Frontal cortex (tissue), 4 donors: Measurements from ENCODE around the gene SAMHD1. TPM values are rescaled to one million over a fixed set of nuclear protein-coding genes. Genes with fewer than 3 reads are reported as not detected.
A peak's percentile ranks its signal among the peaks of the same experiment; 100 is the strongest.
"Not testable (repeated sequence)": the region's sequence is repeated elsewhere in the genome, so short reads cannot be mapped to it uniquely, and the experiment has no call there.

Source experiments
- DNase-seq, 2 donors: peaks; one replicate each; pipeline ENCODE4 v3.0.0; 2012; ENCODE audit warnings: low spot score in 2 of 2
- FAIRE-seq: peaks from 2 replicates; lab custom pipeline; 2012; peaks lifted over from hg19 to GRCh38; lab: Jason Lieb, UNC
- total RNA-seq: library from RNA; depleted of rRNA; stranded (reverse); fragments of >200 nt; gene quantifications from one replicate; pipeline ENCODE4 v1.2.3, GENCODE V29; 2014
- donor health status: control.
- donor health status: control.
- donor health status: control.

SAMHD1 gene
- total RNA-seq, 1 donor from 2014 or later = 48.5 TPM

DNA sequence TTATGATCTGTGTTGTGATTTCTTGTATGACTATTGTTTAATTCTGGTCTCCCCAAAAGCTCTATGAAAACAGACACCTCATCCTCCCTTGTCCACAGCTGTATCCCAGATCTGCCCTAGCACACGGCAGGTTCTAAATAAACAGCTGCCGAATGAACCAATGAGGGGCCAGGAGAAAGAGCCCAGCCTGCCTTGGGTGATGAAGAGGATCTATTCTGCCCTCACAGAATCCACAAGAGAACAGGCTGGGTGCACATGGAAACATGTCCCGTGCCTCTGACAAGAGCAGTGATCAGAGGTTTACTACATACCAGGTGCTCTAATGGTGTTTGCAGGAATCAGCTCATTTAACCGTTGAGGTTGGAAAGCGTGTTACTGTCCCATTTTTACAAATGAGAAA lies 91.2 kb downstream of the SAMHD1 start:
- FAIRE-seq (no peak), DNase-seq (no peak)

DNA sequence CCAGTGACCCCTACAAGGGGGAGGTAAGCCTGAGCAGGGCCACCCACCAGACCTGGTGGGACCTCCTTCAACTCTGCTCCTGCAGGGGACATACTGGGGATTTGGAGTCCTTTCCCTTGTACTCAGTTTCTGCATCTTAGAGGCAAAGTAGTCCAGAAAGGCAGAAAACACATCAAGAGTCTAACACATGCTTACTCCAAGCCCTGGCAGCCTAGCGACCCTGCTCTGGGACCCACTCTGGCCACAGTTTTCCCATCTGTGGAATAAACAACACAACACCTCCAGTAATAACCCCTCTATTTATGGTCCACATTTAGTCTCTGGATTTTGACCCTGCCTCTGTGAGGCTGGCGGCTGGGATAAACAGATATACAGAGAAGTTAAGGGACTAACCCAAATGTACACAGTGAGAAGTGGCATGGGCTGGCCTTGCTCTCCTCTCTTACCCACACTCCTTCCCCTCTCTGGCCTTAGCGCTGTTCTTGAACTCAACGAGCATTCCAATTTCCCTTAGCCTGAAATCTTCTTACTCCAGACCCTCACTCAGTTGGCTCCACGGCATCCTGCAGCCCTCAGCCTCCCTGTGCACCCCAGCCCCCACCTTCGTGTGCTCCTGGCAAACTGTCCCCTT lies 91.7 kb downstream of the SAMHD1 start:
- DNase-seq (no peak), FAIRE-seq (no peak)

GRCh38 chr20:36859282-36859555 lies 92.3 kb downstream of the SAMHD1 start:
- FAIRE-seq (no peak), DNase-seq (no peak)

- FAIRE-seq = no peak
- DNase-seq = no peak
Measured at GRCh38 chr20:36856691-36857635, 94.5 kb downstream of the SAMHD1 start.

DNA sequence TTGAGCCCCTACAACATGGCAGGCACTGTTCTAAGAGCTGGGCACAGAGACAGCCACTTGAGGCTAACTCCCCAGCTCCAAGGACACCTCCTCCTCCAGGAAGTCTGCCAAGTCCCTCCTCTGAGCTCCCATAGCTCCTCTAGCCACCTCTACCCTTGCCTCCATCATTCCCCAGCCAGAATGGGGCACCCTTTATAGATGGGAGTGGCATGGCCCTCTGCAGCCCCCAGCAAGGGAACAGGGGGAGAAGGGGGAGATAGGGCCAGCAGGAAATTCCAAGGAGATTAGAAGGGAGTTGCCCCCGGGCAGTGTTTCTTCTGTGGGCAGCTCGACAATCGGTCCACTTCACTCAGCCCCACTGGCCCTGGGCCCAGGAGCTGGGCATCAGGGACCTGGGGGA lies 95.3 kb downstream of the SAMHD1 start:
- no peak for FAIRE-seq
- no peak for DNase-seq

GRCh38 chr20:36855241-36855657 lies 96.3 kb downstream of the SAMHD1 start:
- FAIRE-seq = no peak
- no peak for DNase-seq

- DNase-seq (no peak), FAIRE-seq (no peak)
Measured at GRCh38 chr20:36854348-36855240, 96.9 kb downstream of the SAMHD1 start.

DNA sequence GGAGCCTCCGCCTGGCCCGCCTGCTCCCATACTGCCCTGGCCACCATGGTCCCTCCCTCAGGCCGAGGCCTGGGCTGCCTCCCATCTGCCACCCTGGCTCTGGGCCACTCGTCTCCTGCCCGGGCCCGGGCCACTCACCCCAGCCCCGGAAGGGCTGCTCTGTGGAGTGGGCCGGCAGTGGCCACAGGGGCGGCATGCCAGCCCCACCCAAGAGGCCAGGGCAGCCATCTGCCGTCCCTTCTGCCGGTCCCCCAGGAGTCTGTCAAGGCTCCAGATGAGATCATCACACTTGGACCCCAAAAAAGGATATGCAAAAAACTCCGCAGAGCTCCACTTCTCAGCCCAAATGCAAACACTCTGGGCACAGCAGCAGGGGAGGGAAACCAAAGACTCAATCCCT lies 99.3 kb downstream of the SAMHD1 start:
- FAIRE-seq = no peak
- DNase-seq = no peak

DNA sequence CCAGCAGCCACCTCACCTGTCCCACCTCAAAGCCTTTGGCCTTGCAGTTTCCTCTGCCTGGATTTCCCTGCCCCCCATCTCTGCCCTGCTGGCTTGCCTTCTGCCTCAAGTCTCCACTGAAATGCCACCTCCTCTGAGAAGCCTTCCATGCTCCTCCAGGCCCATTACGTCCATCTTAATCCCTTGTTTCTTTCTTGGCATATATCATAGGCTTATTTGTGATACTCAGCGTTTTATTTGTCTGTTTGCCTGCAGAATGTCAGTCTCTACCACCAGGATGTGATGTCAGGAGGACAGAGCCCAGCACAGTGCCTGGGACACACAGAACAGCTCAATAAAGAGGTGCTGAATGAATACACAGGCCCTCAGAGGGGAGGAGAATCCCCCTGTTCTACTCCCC lies 100.0 kb downstream of the SAMHD1 start:
- DNase-seq (no peak), FAIRE-seq (no peak)

DNA sequence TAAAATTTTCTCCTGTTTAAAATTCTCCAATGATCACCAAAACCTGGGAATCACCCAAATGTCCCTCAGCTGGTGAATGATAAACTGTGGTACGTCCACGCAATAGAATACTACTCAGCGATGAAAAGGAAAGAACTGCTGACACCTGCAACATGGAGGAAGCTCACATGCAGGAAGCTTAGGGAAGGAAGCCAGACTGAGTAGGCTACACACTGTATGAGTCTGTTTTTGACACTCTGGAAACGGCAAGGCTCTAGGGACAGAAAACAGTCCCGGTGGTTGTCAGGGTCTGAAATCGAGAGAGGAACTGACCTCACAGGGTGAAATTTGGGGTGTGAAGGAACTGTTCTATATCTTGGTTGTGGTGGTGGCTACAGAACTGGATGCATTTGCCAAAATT lies 100.7 kb downstream of the SAMHD1 start:
- no peak for DNase-seq
- no peak for FAIRE-seq

GRCh38 chr20:36849333-36850065 lies 102.0 kb downstream of the SAMHD1 start:
- DNase-seq = no peak
- no peak for FAIRE-seq

DNA sequence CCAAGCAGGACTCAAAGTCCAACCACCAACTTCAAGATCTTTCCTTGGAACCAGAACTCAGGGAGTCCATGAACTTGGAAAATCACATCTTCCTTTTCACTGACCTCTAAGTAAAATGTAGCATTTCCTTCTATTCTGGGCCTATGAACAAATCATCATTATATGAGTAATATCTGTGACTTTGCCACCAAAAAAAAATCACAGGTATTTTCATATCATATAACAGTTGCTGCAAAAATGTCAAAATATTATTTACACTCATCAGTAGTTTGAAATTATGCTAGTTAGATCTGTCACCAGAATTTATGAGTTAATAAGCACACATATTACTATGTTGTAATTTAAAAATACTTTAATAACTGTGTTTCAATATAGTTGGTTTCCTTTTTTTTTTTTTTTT lies 102.8 kb downstream of the SAMHD1 start:
- FAIRE-seq = peak; percentile 15
- DNase-seq = no peak

DNA sequence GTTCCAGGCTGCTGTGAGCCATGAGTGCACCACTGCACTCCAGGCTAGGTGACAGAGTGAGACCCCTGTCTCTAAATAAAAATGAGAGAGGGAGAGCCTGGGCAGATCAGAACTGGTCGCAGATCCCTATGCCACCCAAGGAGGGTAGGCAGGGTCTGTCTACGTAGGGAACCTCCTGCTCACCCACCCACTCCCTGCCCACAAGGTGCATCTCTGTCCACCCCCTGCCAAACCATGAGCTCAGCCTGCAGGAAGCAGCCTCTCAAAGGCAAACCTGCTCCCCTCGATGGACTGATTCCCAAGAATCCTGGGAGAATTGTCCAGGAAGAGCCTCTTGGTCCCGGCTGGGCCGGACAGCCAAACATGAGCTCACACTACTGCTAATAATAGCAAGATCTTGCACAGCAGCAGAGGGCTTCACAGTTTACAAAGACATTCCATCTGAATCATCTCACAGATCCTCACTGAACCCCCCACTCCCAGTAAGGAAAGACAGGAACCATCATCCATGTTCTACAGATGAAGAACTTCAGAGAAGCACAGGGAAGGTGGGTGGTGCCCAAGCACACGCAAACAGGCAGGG lies 103.3 kb downstream of the SAMHD1 start:
- FAIRE-seq (no peak), DNase-seq (no peak)

GRCh38 chr20:36847710-36848040 lies 103.8 kb downstream of the SAMHD1 start:
- DNase-seq (no peak), FAIRE-seq (no peak)

GRCh38 chr20:36847009-36847709 lies 104.3 kb downstream of the SAMHD1 start:
- DNase-seq = peak; percentile 63 to 66

GRCh38 chr20:36845288-36845971 lies 106.1 kb downstream of the SAMHD1 start:
- FAIRE-seq (no peak), DNase-seq (no peak)

More at GRCh38 chr20:36847009-36847709, 104.3 kb downstream of the SAMHD1 start:
- no peak for FAIRE-seq

DNA sequence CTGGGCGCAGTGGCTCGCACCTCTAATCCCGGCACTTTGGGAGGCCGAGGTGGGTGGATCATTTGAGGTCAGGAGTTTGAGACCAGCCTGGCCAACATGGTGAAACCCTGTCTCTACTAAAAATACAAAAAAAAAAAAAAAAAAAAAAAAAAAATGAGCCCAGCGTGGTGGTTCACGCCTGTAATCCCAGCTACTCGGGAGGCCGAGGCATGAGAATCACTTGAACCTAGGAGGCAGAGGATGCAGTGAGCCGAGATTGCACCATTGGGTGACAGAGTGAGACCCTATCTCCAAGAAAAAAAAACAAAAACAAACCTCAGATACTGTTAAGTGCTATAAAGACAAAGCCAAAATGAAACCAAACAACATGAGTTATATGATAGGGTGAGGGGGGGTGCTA lies 110.5 kb downstream of the SAMHD1 start:
- not testable (repeated sequence) for FAIRE-seq, DNase-seq
